ENCODE results near the gene ARHGAP1. TPM values are rescaled to one million over a fixed set of nuclear protein-coding genes. Genes with fewer than 3 reads are reported as not detected.

The ARHGAP1 gene
- total RNA-seq, 2 experiments from 2014 or later, result 52.9 to 54.4 TPM

- CTCF ChIA-PET, result no interaction called here
- POLR2A ChIA-PET, result no interaction called here
Observed at GRCh38 chr11:46662366-46662765, 38.1 kb downstream of the ARHGAP1 start.

DNA sequence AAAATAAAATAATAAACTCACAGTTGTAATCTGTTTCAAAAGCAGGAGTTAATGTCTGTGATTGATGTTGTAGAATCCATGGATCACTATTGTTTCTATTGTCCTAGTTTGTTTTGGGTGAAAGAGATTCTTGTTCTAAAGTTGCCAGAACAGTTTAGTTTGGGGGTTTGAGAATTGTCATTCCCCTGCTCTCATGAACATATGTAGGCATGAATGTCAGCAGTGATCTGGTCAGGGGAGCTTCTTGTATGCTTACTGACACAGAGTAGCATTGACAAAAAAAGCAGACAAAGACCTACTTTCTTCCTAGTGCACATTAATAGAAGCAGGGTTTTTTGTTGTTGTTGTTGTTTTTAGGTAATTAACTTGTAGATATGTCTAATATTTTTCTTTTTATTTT lies 38.6 kb downstream of the ARHGAP1 start:
- CTCF ChIA-PET, result interaction anchor here (0.7 kb wide), 2 partner anchors 488 to 609 kb away, joined by 3 to 4 read pairs; no protein-coding TSS in a partner anchor
- POLR2A ChIA-PET, result no interaction called here

DNA sequence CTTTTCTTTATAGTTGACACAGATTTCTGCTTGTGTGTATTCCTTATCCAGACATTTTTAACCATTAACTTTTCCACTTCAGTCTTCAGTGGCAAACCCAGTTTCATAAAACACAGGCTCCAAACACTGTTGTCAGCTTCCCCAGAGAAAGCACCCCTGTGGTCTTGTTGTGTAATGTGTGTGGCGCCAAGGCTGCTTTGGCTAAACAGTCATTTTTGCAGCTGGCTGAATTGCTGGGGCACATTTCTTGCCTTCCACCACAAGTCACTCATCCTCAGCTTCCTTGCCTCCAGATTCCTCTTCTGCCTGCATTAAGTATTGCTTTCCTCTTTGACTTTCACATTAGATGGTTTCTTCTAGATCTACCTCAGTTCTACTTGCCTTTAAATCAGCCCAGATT lies 40.5 kb downstream of the ARHGAP1 start:
- ChIA-PET CTCF (interaction anchor here (0.6 to 0.7 kb wide), 2 partner anchors 137 to 247 kb away, joined by 3 read pairs; no protein-coding TSS in a partner anchor), POLR2A (no interaction called here)

DNA sequence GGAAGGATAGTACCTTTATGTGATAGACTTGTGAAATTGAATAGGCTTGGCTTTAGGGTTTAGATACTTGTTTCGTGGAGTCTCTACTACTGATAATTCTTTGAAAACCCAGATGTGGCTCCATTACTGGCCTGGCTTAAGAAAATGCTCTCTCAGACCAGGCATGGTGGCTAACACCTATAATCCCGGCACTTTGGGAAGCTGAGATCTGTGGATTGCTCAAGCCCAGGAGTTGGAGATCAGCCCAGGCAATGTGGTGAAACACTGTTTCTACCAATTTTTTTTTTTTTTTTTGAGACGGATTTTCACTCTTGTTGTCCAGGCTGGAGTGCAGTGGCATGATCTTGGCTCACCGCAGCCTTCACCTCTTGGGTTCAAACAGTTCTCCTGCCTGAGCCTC lies 42.2 kb downstream of the ARHGAP1 start:
- ChIA-PET CTCF (no interaction called here), POLR2A (no interaction called here)

DNA sequence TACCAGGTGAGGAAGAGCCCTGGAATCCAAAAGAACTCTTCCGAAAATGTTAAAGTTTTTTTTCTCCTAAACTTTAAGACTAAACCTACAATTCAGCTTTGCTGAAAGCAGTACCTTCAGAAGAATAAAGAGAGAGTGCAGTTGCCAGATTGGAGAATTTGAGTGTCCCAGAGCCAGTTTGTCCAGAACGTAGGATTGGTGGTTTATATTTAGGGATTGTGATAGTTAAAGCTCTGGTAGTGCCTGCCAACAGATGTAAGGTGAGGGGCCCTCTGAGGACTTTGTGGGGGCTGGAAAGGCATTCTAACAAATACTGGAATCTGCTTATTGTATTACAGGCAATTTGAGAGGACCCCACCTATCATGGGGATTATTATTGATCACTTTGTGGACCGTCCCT lies 43.2 kb downstream of the ARHGAP1 start:
- POLR2A ChIA-PET, result no interaction called here
- CTCF ChIA-PET, result interaction anchor here (0.7 kb wide), 1 partner anchor 754 kb away, joined by 3 read pairs; no protein-coding TSS in a partner anchor

- ChIA-PET POLR2A (no interaction called here), CTCF (no interaction called here)
Observed at GRCh38 chr11:46655631-46656030, 44.8 kb downstream of the ARHGAP1 start.

DNA sequence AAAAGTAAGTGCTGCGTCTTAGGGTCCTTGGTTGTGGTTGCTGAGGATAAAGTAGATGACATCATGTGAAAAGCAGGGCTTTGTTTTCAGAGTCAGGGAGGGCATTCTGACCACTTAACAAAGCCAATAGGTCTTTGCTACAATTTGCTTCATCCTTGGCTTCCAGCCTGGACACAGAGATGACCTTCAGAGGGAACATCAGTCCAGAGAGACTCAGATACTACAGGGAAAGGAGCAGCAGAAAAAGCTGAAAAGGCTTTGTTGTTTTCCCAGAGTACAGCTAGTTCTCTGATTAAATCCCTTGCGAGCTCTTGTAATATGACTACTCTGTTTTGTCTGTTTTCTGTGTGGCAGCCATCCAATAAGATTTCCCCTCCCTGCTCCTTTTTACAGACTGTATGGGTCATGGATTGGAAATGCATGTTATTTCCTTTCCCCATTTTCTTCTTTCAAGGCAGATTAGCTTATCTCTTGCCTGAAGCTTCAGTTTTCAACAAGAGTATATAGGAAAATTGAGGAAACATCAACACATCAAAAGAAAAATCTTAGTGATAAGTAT lies 51.2 kb downstream of the ARHGAP1 start:
- ChIA-PET CTCF (no interaction called here), POLR2A (no interaction called here)

DNA sequence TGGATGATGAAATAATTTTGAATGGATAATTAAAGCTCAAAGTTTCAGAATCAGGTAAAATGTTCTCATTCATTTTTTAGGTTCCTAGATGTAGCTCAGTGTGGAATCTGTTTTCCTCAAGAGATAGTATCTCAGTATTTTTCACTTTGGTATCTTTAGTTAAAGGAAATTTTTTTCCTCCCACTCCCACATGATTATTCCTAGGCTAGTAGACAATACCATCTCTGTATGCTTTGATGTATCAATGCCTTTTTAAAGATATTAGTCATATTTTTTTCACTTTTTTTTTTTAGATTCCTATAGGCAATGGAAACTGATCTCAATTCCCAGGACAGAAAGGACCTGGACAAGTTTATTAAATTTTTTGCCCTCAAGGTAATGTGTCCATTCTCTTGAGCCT lies 56.4 kb downstream of the ARHGAP1 start:
- CTCF ChIA-PET, result interaction anchor here (0.9 kb wide), 1 partner anchor 153 kb away, joined by 3 read pairs; no protein-coding TSS in a partner anchor

DNA sequence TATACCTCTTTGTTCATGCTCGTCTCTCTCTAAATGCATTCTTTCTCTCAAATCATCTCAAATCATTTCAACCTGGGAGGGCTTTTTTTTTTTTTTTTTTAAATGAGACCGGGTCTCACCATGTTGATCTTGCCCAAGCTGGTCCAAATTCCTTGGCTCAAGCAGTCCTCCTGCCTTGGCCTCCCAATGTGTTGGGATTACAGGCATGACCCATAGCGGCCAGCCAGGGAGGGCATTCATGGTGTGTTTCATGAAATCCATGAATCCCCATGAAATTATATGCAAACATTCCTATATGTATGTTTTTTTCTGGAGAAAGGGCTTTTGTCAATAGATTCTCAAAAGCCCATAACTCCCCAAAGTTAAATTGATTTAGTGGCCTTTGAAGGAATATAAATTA lies 56.9 kb downstream of the ARHGAP1 start:
- POLR2A ChIA-PET, result no interaction called here
- CTCF ChIA-PET, result interaction anchor here (0.9 kb wide), 1 partner anchor 152 kb away, joined by 3 read pairs; no protein-coding TSS in a partner anchor

More for the DNA sequence above, 56.4 kb downstream of the ARHGAP1 start:
- POLR2A ChIA-PET, result no interaction called here

DNA sequence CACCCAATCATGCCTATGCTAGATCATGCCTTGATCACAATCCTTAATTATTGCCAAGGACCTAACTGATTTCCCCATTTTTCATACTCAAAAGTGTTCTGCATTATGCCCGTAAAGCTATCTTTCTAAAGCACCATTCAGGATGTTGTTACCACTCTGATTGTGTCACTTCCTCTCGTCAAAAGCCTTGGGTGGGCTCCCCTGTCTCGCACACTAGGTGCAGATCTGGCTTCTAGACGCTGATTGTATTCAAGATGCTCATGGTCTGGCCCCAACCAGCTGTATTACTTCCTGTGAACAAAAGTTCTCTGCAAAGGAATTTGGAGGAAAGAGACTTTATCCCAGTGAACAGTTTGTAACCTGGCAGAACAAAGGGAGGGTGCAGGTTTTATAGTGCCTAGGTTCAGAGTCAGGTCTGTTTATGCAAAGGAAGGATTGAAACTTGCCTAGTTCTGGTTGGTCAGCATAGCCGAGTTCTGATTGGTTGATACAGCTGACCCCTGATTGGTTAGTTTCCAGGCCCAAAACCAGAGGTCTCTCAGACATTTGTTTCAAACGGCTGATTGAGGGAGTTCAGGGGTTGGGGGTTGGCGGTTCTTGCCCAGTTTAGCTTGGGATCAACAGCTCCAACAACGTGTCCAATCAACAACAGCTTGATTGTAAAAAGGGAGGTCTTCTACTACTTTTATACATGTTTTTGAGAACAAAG lies 57.6 kb downstream of the ARHGAP1 start:
- POLR2A ChIA-PET, result interaction anchor here (0.6 to 1.0 kb wide), 2 partner anchors 9 to 11 kb away, joined by 3 to 4 read pairs; no protein-coding TSS in a partner anchor
- CTCF ChIA-PET, result interaction anchor here (0.9 to 1.2 kb wide), 2 partner anchors 26 to 152 kb away, joined by 3 to 6 read pairs; partner anchors contain the start of genes ATG13 and HARBI1

DNA sequence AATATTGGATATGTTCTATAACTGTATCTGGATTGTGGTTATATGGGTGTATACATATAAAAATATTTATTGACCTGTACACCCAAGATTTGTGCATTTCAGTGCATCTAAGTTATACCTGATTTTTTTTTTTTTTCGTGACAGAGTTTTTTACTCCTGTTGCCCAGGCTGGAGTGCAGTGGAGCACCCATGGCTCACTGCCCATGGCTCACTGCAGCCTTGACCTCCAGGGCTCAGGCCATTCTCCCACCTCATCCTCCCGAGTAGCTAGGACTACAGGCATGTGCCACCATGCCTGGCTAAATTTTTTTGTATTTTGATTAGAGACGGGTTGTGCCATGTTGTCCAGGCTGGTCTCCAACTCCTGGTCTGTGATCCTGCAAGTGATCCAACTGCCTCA lies 58.8 kb downstream of the ARHGAP1 start:
- POLR2A ChIA-PET, result no interaction called here
- CTCF ChIA-PET, result interaction anchor here (0.6 to 1.2 kb wide), 3 partner anchors 24 to 186 kb away, joined by 3 to 6 read pairs (median 3); partner anchors contain the start of genes ATG13 and HARBI1

DNA sequence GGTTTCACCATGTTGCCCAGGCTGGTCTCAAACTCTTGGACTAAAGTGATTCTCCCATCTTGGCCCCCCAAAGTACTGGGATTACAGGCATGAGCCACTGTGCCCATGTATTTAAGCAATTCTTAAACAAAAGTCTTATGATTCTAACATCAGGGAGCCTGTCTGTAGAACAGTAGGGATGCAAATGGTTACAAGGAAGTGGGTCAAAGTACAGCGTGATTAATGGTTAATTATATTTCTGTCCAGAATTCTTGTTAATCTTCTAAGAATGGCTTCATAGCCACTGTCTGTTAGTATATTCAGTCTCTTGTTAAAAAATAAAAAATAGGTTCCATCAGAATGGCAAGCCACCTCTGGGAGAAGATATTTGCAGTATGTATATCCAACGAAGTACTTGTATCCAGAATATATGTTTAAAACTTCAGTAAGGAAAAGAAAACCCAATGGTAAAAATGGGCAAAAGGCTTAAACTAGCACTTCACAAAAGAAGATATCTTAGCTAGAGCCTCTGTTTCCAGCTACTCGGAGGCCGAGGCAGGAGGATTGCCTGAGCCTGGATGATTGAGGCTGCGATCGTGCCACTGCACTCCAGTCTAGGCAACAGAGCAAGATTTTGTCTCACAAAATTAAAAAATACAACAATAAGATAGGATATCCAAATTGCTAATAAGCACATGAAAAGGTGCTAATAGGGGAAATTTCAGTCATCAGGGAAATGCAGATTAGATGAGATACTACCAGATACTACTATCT lies 60.2 kb downstream of the ARHGAP1 start:
- POLR2A ChIA-PET, result no interaction called here
- CTCF ChIA-PET, result interaction anchor here (0.6 to 0.9 kb wide), 2 partner anchors 9 to 117 kb away, joined by 3 read pairs; no protein-coding TSS in a partner anchor

GRCh38 chr11:46639197-46639839 lies 61.1 kb downstream of the ARHGAP1 start:
- POLR2A ChIA-PET, result no interaction called here
- CTCF ChIA-PET, result interaction anchor here (0.9 kb wide), 1 partner anchor 9 kb away, joined by 3 read pairs; no protein-coding TSS in a partner anchor

DNA sequence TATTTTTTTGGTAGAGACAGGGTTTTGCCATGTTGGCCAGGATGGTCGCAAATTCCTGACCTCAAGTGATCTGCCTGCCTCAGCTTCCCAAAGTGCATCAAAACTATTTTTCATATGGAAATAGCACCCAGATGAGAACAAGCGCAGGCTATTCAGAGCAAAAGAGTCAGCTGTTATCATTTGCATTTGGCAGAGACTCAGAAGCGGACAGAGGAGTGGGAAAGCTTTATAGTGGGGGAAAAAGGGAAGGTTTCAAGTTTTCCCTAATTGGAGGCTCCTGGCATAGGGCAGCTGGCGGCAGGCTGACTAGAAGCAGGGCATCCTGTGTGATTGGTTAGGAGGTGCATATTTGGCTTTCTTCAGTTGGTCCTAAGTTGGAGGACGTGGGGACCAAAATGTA lies 62.9 kb downstream of the ARHGAP1 start:
- POLR2A ChIA-PET, result interaction anchor here (0.6 kb wide), 1 partner anchor 224 kb away, joined by 6 read pairs; no protein-coding TSS in a partner anchor
- CTCF ChIA-PET, result no interaction called here

- POLR2A ChIA-PET, result no interaction called here
- CTCF ChIA-PET, result no interaction called here
Observed at GRCh38 chr11:46635557-46636139, 64.8 kb downstream of the ARHGAP1 start.

- POLR2A ChIA-PET, result interaction anchor here (0.6 kb wide), 1 partner anchor 9 kb away, joined by 3 read pairs; no protein-coding TSS in a partner anchor
- CTCF ChIA-PET, result no interaction called here
Observed at GRCh38 chr11:46633291-46634217, 66.9 kb downstream of the ARHGAP1 start.

DNA sequence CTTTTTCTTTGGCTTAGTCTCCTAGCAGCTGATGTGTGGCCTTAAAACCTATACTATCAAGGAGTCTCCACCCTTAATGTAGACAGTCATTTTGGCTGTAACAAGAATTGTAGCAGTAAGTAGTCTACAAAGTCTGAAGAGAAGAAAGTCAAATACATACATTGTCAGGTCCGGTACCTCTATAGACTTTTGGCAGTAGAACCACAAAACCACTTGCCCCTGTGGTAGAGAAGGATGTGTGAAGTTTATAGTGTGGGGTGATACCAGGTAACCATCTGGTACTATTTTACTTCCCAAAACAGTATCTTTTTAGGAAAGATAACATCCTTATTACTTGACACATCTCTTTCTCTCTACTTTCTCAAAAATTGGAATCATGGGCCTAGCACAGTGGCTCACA lies 67.9 kb downstream of the ARHGAP1 start:
- CTCF ChIA-PET, result no interaction called here
- POLR2A ChIA-PET, result no interaction called here

DNA sequence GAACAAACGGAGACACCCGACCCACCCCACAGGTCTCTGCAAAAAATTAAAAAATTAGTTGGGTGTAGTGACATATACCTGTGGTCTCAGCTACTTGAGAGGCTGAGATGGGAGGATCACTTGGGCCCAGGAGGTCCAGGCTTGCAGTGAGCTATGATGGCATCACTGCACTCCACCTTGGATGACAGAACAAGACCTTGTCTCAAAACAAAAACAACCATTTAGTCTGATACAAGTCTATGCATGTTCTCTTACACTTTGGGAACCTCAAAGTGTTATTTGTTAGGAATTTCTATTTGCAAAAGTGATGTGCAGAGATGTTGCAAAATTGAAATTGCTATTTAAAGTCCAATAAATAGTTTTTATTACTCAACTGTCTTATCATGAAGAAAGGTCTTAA lies 68.7 kb downstream of the ARHGAP1 start:
- ChIA-PET POLR2A (interaction anchor here (0.9 kb wide), 1 partner anchor 11 kb away, joined by 4 read pairs; no protein-coding TSS in a partner anchor), CTCF (no interaction called here)
